ENCODE results near the gene PDX1. TPM values are rescaled to one million over a fixed set of nuclear protein-coding genes. Genes with fewer than 3 reads are reported as not detected.

The PDX1 gene
- total and polyA plus RNA-seq, 12 donors: not detected

DNA sequence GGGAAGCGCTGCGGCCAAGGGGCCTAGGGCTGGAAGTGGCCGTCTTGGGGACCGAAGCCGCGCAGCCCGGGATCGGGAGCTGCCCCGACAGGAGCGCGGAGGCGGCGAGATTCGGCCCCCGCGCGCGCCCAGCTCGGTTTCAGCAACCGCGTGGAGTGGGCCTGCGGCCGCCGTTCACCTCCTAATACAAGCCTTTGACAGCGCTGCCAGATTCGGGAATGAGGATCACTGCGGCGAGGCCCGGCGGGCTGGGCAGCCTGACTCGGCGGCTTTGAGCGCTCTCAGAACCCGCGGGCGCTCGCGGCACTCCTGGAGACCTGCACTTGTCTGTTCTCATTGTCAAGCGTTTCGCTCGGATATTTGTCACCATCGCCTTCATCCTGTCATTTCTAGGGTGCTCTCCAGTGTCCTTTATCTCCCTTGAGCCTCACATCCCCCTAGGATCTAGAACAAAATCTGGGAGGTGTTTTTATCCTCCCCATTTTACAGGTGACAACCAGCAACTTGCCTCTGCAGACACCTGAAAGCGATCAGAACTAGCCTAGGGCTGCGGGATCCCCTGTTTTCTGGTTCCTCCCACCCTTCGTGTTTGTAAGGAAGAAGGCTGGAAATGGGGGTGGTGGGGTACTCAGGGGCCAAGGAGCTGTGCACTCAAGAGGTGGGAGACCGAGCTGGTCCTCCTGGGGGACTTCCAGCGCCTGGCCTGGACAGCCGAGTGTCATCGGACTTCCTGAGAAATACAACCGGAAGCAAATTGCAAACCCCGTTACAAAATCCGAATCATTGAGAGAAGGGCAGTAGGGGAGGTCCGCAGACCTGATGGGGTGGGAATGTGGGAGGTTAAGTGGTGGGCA lies 50.8 kb downstream of the PDX1 start:
- no peak overlapping the region for H3K4me3 ChIP-seq
- 3 to 5% methylated on average over 53 of the region's 53 CpGs for WGBS, 2 donors
- peaks cover 0 to 37% (median 15%) of the 10 kb centered on the region in 9 donors for H3K4me1 ChIP-seq
- H3K27me3 ChIP-seq: peaks cover 64 to 100% (median 100%) of the 10 kb centered on the region in 7 donors
- ATAC-seq (no peak), DNase-seq (no peak)
- no peak for TF ChIP-seq CTCF (IDR thresholded peaks at IDR 0.05)
- no peaks in the 10 kb centered on the region for H3K36me3 ChIP-seq
- no peaks in the 10 kb centered on the region for H3K9me3 ChIP-seq
- intact Hi-C loops (cut with DNase I): no loop called here
- no peak overlapping the region for H3K27ac ChIP-seq

DNA sequence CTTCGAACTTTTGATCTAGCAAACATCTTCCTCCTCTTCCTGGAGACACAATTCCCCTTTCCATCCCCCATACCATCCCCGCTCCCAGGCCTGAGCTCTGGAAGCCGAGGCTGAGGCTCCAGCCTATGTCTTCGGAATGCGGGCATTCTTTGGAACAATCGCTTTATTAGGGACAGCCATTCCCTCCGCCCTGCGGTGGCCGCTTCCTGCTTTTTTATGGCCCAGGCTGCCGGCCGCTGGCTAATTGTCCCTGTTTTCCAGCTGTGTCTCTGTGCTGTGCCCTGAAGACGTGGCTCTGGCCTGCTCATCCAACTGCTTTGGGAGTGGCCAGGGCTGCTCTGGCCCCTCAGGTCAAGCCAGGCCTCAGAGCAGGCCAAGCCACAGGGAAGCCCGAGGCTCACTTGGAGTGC lies 51.4 kb downstream of the PDX1 start:
- peaks cover 67 to 100% (median 100%) of the 10 kb centered on the region in 7 donors for H3K27me3 ChIP-seq
- H3K4me1 ChIP-seq: peaks cover 0 to 38% (median 19%) of the 10 kb centered on the region in 9 donors
- H3K9me3 ChIP-seq: no peaks in the 10 kb centered on the region
- H3K36me3 ChIP-seq: no peaks in the 10 kb centered on the region
- TF ChIP-seq CTCF (IDR thresholded peaks at IDR 0.05): no peak
- DNase-seq: no peak
- ATAC-seq: no peak
- intact Hi-C loops (cut with DNase I): no loop called here
- H3K27ac ChIP-seq: no peak overlapping the region
- 32 to 36% methylated on average over 13 of the region's 13 CpGs for WGBS, 2 donors
- H3K4me3 ChIP-seq: no peak overlapping the region

- Histone ChIP-seq H3K4me3 (no peak overlapping the region), H3K4me1 (peaks cover 0 to 32% (median 19%) of the 10 kb centered on the region in 9 donors), H3K27ac (no peak overlapping the region), H3K9me3 (no peaks in the 10 kb centered on the region), H3K27me3 (peaks cover 64 to 100% (median 100%) of the 10 kb centered on the region in 7 donors), H3K36me3 (no peaks in the 10 kb centered on the region)
- no peak for TF ChIP-seq CTCF (IDR thresholded peaks at IDR 0.05)
- DNase-seq: no peak
- WGBS, 2 donors: 50 to 54% methylated on average over 7 of the region's 7 CpGs
- intact Hi-C loops (cut with DNase I): no loop called here
- no peak for ATAC-seq
Observed at GRCh38 chr13:27971776-27972477, 52.1 kb downstream of the PDX1 start.

GRCh38 chr13:27972478-27972820 lies 52.6 kb downstream of the PDX1 start:
- no peak overlapping the region for H3K4me3 ChIP-seq
- intact Hi-C loops (cut with DNase I): no loop called here
- no peaks in the 10 kb centered on the region for H3K36me3 ChIP-seq
- no peak overlapping the region for H3K27ac ChIP-seq
- ATAC-seq (no peak), DNase-seq (no peak)
- TF ChIP-seq CTCF (IDR thresholded peaks at IDR 0.05): no peak
- 68 to 69% methylated on average over 2 of the region's 2 CpGs for WGBS, 2 donors
- H3K4me1 ChIP-seq: peaks cover 0 to 27% (median 15%) of the 10 kb centered on the region in 9 donors
- no peaks in the 10 kb centered on the region for H3K9me3 ChIP-seq
- H3K27me3 ChIP-seq: peaks cover 66 to 100% (median 100%) of the 10 kb centered on the region in 7 donors

All from heart right ventricle (tissue), 16 donors.